ENCODE measurements around the gene TMEM95. TPM values are rescaled to one million over a fixed set of nuclear protein-coding genes. Genes with fewer than 3 reads are reported as not detected.

The TMEM95 gene
- total and polyA plus RNA-seq, 2 of the 8 experiments (the other 6 are each of a cell fraction or from before 2014, with no cell fraction given), result not detected

GRCh38 chr17:7318121-7318860 is 36.7 kb upstream of the TMEM95 start (continued):
- no peak for TF ChIP-seq KDM1A (IDR thresholded peaks at IDR 0.05; ENCODE audit: borderline replicate concordance, low read length)

All from H1 (cell line).